NCI-H2107 treated with DMSO at 0.1 percent for 48 hours (cell line): ENCODE measurements around the gene HSPA1B.

Source experiments
- DNase-seq: peaks from one replicate; lab custom pipeline; 2025; ENCODE audit not compliant: unreplicated experiment; lab: John Stamatoyannopoulos, UW

The HSPA1B gene

DNA sequence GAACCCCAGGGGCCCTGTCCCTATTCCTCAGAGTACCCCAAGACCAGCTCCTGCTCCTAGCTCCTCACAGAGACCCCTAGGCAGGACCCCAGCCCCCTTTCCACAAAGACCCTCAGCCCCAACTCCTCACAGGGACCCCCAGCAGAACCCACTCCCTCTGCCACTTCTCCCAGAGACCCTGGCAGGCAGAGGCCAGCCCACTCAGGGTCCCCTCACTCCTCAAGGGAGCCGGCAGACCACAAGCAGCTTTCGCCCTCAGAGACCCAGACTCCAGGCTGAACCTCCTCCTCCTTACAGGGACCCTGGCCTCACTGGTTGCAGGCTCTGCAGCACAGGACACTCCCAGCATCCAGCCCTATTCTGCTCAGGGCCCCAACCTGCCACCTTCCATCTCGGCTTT, 50.7 kb downstream of the HSPA1B start:
- DNase-seq = no peak

DNA sequence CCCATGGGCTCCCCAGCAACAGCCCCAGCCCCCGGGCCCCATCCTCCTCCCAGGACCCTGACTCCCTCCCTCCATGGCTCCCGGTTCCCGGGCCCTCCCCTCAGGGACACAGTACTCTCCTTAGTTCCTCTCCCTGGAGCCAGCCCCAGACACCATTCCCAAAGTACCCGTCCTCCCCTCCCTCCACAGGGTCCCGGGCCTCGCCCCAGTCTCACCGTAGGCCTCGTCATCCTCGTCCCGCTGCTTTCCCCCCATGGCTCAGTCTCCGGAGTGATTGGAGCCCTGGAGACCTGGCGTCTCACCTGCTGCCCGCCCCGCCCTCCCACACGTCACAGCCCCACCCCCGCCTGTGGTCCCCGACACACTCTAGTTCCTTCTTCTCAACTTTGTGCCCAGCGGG, 51.2 kb downstream of the HSPA1B start, which contains the start of gene SLC44A4:
Gene SLC44A4, minus strand, starts transcription at position 272 of the 400 bp plus-strand sequence. Its CDS starts 17 bp downstream, at position 255.
- no peak for DNase-seq

DNA sequence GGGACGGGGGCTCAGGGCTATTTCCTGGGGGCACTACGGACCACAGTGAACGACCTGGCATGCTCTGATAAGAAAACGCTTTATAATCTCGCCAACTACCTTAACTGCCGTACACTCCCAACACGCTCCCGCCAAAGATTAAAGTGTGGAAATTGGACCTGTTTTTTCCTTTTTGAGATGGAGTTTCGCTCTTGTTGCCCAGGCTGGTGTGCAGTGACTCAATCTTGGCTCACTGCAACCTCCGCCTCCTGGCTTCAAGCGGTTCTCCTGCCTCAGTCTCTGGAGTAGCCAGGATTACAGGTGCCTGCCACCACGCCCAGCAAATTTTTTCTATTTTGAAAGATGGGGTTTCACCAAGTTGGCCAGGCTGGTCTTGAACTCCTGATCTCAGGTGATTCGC, 51.6 kb downstream of the HSPA1B start:
- no peak for DNase-seq
